8988T (cell line): ENCODE results near the gene GRIN2D.
"Not testable (repeated sequence)": the region's sequence is repeated elsewhere in the genome, so short reads cannot be mapped to it uniquely, and the experiment has no call there.

ENCODE experiments used
- DNase-seq: peaks from one replicate; pipeline ENCODE4 v3.0.0; 2011

Gene GRIN2D

DNA sequence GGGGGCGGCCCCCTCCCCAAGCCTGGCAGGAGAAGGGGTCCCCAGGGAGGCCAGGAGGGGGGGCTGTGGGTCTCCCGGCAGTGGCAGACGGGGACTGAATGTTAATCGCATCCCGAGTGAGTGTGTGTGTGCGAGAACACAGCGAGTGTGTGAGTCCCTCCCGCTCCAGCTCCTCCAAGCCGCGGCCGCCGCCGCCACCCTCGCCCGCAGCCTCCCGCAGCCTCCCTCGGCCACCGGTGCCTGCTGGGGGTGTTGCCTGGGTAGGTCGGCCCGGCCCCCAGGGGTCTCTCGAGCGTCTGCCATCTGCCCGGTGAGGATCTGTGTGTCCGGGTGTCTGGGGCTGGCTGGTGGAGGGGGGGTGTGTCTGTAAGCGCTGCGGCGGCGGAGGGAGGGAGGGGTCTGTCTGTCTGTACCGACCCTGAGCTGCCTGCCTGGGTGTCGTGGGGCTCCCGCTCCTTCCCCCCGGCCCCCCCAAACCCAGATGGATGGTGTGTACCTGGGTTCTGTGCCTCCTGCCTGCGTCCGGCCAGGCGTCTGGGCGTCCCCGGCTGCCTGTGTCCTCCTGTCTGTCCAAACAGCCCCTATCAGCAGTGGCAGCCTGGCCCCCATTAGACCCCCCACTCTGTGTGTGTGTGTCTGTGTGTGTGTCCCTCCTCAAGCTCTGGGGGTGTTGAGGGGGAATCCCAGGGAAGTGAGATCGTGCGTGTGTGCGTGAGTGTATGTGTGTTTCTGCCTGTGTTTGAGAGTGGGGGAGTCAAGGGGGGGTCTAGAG is at the start of gene GRIN2D:
TSS of gene GRIN2D (plus strand) at position 110 of the 772 bp plus-strand sequence. CDS start 4,725 bp downstream, outside the sequence.
- peak; percentile 42 for DNase-seq

DNA sequence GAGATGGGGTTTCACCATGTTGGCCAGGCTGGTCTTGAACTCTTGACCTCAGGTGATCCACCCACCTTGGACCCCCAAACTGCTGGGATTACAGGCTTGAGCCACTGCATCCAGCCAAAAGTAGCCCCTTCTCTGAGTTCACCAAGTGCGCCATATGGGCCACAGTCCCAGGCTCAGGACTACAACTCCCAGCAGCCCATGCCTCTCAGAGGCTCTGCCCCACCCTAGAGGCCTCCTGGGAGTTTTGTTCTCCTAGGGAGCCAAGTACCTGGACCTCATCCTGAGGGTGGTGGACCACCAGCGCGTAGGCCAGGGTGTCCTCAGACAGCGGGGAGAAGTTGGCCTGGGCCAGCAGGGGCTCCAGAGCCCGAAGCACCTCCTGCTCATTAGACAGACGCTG is 48.6 kb upstream of the GRIN2D start:
- DNase-seq: peak; percentile 61

DNA sequence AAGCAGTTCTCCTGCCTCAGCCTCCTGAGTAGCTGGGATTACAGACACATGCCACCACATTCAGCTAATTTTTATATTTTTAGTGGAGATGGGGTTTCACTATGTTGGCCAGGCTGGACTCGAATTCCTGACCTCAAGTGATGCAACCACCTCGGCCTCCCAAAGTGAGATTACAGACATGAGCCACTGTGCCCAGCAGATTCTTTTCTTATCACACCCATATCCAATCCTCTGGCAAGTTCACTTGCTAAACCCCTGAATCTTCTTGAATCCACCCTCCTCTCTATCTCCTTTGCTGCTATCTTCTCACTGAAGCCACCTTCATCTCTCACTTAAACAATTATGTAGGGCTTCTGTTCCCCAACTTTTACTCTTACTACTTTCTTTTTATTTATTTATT is 47.3 kb upstream of the GRIN2D start:
- no peak for DNase-seq

DNA sequence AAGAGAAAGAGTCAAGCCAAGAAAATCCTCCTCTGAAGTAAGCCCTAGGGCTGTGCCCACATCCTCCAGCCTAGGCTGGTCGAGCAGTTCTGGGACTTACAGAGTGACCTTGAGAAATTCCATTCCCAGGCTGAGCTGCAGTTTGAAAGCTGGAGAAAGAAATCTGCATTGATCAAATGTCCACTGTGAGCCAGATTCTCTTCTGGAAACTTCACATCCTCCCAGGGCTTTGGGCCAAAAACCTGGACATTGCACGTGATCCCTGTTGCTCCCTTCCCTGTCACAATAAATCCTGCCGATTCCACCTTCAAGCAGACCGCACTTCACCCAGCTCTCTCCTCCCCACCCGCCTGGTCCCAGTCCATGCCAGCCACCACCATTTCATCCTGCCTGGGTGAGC is 45.4 kb upstream of the GRIN2D start:
- no peak for DNase-seq

DNA sequence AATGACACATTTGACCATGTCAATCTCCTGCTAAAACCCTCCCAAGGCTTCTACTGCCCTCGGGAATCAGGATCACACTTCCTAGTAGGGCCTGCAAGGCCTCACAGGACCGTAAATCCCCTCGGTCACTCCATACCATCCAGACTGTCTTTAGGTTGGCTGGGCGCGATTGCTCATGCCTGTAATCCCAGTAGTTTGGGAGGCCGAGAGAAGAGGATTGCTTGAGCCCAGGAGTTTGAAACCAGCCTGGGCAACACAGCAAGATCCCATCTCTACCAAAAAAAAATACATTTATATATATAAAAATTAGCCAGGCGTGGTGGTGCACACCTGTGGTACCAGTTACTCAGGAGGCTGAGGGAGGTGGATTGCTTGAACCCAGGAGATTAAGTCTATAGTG is 44.7 kb upstream of the GRIN2D start:
- no peak for DNase-seq

DNA sequence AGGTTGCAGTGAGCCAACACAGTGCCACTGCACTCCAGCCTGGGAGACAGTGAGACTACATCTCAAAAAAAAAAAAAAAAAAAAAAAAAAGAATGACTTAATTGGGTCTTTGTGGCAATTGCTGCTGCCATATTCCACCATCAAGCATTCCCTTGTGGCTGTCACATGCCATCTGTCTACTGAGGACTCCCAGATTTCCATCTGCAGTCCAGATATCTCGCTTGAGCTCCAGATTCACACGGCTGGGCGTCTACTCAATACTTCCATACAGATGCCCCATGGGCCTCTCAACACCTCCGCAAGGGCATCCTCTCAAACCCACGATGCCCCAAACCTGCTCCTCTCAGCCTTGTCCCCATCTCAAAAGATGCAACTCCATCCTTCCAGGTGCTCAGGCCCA is 42.6 kb upstream of the GRIN2D start:
- no peak for DNase-seq

DNA sequence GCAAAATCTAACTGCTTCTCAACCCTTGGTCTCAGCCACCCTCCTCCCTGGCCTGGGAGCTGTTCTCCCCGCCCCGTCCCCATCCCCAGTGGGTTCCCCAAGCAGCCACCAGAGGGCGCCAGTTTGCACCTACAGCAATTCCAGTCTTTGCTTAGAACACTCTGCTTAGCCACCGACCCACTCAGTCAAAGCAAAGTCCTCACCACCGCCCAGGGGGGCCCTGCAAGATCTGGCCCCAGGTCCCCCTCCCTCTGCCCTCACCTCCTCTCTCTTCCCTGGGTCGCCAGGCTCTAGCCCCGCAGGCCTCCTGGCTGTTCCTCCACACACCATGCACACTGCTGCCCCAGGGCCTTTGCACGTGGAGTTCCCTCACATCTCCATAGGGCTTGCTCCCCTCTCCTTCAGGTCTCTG is 42.1 kb upstream of the GRIN2D start:
- peak; percentile 66 for DNase-seq

DNA sequence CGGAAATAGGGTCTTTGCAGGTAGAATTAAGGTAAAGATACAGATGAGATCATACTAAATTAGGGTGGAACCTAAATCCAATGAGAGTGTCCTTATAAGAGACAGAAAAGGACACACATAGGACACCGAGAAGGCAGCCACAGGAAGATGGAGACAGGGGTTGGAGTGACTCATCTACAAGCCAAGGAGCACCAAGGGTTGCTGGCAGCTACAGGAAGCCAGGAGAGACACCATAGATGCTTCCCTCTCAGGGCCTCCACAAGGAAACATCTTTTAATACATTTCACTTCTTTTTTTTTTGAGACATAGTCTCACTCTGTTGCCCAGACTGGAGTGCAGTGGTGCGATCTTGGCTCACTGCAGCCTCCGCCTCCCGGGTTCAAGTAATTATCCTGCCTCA is 39.8 kb upstream of the GRIN2D start:
- DNase-seq: no peak

DNA sequence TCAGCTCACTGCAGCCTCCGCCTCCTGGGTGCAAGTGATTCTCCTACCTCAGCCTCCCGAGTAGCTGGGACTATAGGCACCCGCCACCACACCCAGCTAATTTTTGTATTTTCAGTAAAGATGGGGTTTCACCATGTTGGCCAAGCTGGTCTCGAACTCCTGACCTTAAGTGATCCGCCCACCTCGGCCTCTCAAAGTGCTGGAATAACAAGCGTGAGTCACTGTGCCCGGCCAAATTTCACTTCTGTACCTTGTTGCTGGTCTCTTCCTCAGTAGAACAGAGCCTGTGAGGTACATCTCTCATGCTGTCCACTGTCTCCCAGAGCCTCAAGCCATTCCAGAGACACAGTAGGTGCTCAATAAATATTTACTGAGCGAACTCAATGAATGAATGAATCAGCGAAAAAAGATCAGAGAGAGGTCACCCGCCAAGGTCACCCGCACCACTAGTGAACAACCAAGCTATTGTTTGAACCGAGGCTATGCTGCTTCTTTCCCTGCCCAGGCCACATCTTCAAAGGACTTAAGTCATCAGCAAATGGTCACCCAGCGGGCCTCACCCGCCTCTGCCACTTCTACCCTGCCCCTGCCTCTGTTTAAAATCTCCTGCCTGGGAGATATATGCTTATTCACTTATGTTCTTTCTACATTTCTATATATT is 39.0 kb upstream of the GRIN2D start:
- DNase-seq: no peak

DNA sequence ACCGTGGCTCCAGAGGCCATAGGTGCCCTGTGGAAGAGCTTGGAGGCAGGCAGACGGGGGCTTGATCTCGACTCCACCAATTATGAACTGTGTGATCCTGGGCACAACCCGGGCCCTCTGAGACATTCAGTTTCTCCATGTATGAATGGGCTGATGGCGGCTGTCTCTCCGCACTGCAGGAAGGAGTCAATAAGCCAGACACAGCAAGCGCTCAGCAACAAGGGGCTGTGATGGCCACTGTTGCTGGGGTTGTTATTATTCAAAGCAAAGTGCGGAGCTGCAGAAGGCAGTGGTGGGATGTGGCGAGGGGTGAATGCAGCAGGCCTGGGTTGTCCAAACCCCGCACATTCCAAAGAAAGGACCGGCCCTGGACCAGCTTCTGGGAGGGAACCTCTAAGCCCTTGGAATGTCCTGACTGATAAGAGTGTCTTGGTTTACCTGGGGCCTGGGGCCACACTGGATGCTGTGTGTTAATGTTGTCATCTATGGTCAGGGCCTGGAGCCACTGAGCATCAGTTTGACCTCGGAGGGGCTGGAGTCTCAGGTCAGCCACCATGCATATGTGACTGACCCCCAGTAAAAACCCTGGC is 38.0 kb upstream of the GRIN2D start:
- no peak for DNase-seq

DNA sequence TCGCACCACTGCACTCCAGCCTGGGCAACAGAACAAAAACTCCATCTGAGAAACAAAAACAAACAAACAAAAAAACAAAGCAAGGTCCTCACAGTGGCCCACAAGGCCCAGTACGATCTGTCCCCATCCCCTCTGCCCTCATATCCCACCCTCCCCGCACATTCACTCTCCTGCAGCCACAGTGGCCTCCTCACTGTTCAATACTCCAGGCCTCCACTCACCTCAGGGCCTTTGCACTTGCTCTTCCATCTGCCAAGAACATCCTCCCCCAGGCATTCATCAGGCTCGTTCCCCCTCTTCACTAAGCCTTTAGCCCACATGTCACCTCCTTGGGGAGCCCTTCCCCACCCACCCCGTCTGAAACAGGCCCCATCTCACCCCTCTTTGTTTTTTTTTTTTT is 34.3 kb upstream of the GRIN2D start:
- no peak for DNase-seq

DNA sequence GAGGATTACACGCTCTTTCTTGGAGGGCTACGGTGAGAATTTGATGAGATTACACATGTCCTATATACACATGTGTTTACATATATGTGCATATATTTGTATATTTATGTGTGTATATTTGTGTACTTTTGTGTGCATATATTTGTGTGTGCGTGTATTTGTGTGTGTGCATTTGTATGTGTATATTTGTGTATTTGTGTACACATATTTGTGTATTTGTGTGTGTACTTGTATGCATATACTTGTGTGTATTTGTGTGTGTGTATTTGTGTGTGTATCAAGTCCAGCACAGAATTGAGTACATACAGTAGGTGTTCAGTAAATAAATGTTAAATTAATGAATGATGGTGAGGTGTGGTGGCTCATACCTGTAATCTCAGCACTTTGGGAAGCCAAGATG is 31.6 kb upstream of the GRIN2D start:
- DNase-seq: no peak

DNA sequence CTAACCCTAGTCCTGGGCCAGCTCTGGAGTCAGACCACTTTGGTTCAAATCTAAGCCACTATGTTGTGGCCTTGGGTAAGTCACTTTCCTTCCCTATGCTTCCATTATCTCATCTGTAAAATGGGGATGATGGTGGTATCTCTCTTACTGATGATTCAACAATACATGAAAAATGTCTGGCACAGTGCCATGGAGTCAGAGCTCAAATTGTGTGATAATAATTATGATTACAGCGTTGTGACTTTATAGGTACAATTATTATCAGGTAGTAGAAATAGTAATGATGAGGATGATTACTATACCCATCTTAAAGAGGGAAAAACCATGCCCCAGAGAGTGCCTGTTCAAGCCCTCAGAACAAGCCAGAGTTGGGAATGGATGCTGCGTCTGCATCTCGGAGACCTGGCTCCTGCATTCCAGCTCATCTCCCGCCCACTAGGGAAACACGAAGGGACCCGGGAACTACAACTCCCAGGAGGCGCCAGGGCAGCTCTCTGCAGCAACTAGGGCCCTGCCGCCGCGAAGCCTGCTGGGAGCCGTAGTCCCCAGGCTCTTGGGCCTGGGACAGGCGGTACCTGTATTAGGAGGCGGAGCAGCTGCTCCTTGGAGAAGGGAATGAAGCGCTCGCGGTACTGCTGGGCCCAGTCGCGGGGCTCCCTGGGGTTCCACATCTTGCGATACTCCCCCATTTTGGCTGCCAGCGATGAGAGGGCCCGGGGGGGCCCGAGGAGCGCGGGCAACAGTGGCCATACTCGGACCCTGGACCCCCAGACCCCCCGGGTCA is 30.6 kb upstream of the GRIN2D start:
- peak; percentile 49 for DNase-seq

DNA sequence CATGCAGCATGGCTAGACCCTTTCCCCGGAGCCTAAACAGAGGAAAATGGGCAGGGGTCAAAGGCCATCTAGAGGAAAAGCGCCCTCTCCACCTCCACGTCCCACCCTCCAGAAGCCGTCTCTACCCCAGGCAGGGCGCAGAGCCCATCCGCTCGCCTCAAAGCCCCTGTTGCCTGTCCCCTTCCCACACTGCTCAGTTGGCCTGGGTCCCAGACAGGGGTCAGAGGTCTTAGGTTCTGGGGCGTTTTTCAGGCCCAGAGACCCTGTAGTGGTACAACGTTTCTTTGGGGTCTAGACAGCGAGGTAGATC is 30.0 kb upstream of the GRIN2D start:
- DNase-seq: no peak

DNA sequence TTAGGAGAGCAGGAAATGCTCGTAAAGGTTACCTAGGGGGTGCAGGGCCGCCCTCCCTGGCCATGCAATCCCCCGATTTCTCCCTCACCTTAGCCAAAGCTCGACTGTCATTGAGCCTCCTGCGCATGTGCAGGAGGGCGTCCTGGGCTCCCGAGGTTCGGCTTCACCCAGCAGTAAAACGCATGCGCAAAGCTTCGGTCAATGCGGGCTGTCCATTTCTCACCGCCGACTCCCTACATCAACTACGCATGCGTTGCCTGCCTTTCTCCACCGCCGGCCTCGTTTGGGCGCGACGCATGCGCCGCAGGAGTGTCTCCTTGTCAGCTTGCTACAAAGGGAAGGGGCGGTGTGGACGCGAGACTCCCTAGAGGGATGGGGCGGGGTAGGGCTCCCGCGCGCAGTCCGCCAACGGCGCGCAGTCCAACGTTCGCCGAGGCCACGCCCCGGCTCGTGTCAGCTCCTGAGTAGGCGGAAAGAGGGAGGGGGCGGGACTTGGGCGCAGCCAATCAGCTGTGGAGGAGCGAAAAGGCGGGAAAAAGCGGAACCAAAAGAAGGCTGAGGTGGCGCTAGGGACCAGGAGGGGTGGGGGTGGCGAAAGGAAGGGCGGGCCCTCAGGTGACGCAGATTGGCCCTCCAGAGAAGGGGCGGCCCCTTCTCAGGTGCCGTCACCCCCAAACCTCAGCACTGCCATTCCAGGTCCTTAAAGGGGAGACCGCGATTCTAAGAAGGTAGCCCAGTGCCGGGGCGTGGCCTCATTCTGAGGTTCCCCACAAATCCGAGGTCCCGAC is 29.5 kb upstream of the GRIN2D start, which contains the start of the genes SYNGR4 and TMEM143:
TSS of gene SYNGR4 (plus strand) at position 558 of the 788 bp plus-strand sequence. CDS start 1,476 bp downstream, outside the sequence.
TSS of gene TMEM143 (minus strand) at position 131 of the 788 bp plus-strand sequence. CDS start at position 111, 20 bp downstream.
- peak; percentile 74 for DNase-seq

DNA sequence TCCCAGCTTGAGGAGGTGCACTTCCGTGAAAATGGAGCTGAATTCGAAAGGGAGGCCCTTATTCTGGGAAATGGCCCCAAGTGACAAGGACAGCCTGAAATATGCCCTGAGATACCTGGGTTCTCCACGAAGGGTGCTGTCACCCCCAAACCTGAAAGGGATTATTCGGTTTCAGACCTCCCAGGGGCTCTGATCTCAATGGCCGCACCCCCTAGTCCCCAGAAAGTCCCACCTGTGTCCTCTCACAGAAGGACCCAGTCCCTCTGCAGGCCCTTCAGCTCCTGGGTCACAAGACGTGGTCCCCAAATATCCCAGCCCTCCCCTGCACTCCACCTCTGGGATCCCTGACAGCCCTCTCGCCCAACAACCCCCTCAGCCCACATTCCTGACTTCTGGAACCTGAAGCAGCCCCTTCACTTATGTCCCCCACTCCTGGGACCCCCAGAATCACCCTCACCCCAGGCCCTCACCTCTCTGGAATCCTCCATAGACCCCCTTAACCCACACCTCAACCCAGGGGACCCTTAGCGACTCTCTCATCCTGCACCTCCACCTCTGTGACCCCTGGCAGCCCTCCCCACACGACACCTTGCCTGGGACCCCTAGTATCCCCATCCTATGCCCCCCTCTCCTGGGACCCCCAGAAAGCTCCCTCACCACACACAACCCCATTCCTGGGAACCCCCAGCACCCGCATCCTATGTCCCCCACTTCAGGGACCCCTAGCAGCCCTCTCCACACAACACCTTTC is 28.7 kb upstream of the GRIN2D start:
- no peak for DNase-seq

DNA sequence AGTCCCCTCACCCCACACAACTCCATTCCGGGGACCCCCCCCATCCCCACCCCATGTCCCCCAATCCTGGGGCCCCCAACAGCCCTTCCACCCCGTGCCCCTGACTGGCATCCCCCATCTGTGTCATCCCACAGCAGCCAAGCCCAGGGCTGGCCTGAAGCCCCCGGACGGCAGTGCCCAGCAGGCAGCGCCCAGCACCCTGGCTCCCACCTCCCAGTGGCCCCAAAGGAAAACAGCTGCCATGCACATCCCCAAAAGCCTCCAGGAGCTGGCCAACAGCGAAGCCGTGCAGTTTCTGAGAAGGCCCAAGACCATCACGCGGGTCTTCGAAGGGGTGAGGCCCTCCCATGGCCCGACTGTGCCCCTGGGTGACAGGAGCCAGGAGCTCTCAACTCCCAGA is 27.9 kb upstream of the GRIN2D start:
- DNase-seq: no peak

DNA sequence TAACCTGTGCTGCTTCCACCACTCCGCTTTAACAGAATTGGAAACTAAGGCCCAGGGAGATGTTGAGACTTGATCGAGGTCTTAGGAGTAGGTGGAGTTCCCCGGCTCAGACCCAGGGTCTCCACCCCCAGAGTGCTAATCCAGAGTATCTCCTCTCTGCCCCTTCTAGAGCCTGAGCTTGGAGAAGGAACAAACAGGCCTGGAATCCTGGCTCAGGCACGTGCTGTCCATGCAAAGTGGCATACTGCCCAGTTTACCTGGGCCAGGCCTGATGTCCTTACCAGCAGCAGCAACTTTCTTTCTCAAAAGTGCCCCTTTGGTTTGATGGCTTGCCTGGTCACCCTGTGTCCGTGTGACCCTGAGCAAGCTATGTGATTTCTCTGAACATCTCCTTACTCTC is 25.6 kb upstream of the GRIN2D start:
- no peak for DNase-seq

DNA sequence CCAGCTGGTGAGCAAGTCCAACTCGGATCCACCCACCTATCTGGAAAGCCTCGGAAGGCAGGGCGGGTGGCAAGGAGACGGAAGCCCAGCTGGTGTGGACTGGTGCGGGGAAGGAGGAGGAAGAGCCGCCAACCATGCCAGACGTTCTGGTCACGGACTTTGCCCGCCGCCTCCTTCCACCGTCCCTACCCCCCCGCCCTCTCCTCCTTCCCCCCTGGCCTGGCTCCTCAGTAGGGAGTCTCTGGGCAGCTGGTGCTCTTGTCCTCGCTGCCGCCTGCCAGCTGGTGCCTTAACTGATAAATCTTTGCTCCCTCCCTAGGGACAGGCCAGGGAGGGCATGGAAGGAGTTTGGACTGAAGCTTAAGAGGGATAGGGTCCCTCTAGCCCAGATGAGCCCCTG is 24.5 kb upstream of the GRIN2D start:
- DNase-seq: no peak

DNA sequence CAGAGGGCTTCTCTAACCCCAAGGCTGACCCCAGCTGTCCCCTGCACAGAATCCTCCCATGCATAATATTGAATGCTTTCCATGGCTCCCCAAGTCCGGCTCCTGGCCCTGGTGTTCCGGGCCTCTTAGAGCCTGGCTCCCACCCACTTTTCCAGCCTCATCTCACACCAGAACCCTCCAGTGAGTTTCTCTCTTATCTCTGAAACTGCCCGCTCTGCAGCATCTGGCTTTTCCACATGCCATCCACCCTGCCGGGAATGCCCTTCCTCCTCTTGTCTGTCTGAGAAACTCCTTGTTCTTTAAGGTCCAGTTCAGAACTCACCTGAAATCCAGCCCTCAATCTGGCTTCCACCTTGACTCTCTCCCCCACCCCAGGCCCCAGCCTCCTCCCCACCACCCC is 22.5 kb upstream of the GRIN2D start:
- no peak for DNase-seq

DNA sequence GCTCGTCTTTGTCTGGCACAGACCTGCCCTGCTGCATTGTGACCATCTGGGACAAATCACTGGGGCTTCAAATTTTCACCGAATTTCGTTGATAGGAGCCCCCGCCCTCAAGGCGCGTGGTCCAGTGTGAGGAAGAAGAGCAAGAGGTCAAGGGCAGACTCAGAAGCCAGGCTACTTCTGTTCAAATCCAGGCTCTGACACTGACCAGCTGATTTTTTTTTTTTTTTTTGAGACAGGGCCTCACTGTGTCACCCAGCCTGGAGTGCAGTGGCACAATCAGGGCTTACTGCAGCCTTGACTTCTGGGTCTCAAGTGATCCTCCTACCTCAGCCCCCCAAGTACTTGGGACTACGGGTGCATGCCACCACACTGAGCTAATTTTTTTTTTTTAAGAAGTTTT is 22.1 kb upstream of the GRIN2D start:
- no peak for DNase-seq

DNA sequence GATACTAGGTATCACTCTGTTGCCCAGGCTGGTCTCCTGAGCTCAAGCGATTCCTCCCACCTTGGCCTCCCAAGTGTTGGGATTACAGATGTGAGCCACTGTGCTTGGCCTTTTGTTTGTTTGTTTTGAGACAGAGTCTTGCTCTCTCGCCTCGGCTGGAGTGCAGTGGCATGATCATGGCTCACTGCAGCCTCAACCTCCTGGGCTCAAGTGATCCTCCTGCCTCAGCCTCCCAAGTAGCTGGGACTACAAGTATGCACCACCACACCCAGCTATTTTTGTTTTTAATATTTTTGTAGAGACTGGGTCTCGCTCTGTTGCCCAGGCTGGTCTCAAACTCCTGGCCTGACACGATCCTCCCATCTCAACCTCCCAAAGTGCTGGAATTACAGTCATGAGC is 21.7 kb upstream of the GRIN2D start:
- not testable (repeated sequence) for DNase-seq
